ENCODE data around the gene OLFM2.

DNA sequence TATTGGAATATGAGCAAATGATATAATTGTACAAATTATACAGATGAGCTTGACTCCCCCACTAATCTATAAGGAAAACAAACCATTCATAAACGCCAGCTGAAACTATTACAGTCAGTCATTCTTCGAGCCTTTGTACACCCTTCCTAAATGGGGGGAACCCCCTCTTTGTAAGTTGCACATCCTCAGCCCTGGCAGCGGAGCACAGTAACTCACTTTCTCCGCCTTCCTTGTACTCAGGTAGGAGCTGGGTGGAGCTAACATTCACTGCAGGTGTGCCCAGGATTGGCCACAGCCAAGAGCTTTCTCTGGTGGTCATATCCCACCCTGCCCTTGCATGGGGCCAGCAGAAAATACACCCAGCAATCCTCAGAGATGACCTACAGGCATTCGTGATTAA, 72.6 kb downstream of the OLFM2 start:
- TF ChIP-seq ARNTL (CRISPR knock-in tag; IDR thresholded peaks at IDR 0.05; ENCODE audit: borderline replicate concordance, low read depth) (no peak), ZNF8 (CRISPR knock-in tag; IDR thresholded peaks at IDR 0.05) (no peak), CSDC2 (CRISPR knock-in tag; IDR thresholded peaks at IDR 0.05) (no peak), RARB (CRISPR knock-in tag; IDR thresholded peaks at IDR 0.05) (no peak), ZFP3 (CRISPR knock-in tag; IDR thresholded peaks at IDR 0.05) (no peak), TOX (CRISPR knock-in tag; IDR thresholded peaks at IDR 0.05; ENCODE audit: borderline replicate concordance) (no peak), ISL1 (CRISPR knock-in tag; IDR thresholded peaks at IDR 0.05) (no peak), ZNF565 (CRISPR knock-in tag; conservative IDR thresholded peaks at IDR 0.05; ENCODE audit: low read depth) (no peak), SNAI2 (CRISPR knock-in tag; IDR thresholded peaks at IDR 0.05) (no peak)
- TF ChIP-seq, protein P1, sequence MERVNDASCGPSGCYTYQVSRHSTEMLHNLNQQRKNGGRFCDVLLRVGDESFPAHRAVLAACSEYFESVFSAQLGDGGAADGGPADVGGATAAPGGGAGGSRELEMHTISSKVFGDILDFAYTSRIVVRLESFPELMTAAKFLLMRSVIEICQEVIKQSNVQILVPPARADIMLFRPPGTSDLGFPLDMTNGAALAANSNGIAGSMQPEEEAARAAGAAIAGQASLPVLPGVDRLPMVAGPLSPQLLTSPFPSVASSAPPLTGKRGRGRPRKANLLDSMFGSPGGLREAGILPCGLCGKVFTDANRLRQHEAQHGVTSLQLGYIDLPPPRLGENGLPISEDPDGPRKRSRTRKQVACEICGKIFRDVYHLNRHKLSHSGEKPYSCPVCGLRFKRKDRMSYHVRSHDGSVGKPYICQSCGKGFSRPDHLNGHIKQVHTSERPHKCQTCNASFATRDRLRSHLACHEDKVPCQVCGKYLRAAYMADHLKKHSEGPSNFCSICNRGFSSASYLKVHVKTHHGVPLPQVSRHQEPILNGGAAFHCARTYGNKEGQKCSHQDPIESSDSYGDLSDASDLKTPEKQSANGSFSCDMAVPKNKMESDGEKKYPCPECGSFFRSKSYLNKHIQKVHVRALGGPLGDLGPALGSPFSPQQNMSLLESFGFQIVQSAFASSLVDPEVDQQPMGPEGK (CRISPR knock-in tag; IDR thresholded peaks at IDR 0.05; ENCODE audit: borderline replicate concordance) = no peak
